Activated naive CD4-positive, alpha-beta T cell treated with anti-CD3 and anti-CD28 coated beads, Interleukin-2, amount 50 U/mL, for 24 hours (primary cell): ENCODE data around the gene KAT7.

ENCODE experiments used
- H3K27ac Mint-ChIP-seq: one replicate; pipeline ENCODE4 v1.8.0; 2021; ENCODE audit warnings: mild to moderate bottlenecking, mixed read lengths
- H3K27me3 Mint-ChIP-seq: one replicate; pipeline ENCODE4 v1.8.0; 2021; ENCODE audit warnings: mixed read lengths
- H3K36me3 Mint-ChIP-seq: one replicate; pipeline ENCODE4 v1.8.0; 2021; ENCODE audit warnings: mixed read lengths
- H3K4me1 Mint-ChIP-seq: one replicate; pipeline ENCODE4 v1.8.0; 2021; ENCODE audit warnings: mixed read lengths
- H3K4me3 Mint-ChIP-seq: one replicate; pipeline ENCODE4 v1.8.0; 2021; ENCODE audit warnings: mild to moderate bottlenecking, mixed read lengths
- H3K9me3 Mint-ChIP-seq: one replicate; pipeline ENCODE4 v1.8.0; 2021; ENCODE audit warnings: mixed read lengths

KAT7 gene

GRCh38 chr17:49841548-49841947 is 53.1 kb downstream of the KAT7 start:
- H3K4me1 Mint-ChIP-seq: peaks cover 11% of the 10 kb centered on the region
- H3K27ac Mint-ChIP-seq: no peak overlapping the region
- peaks cover 2% of the 10 kb centered on the region for H3K36me3 Mint-ChIP-seq
- no peak overlapping the region for H3K4me3 Mint-ChIP-seq
- H3K27me3 Mint-ChIP-seq: no peaks in the 10 kb centered on the region
- H3K9me3 Mint-ChIP-seq: no peaks in the 10 kb centered on the region

- Mint-ChIP-seq H3K4me3 (no peak overlapping the region), H3K9me3 (no peaks in the 10 kb centered on the region), H3K36me3 (peaks cover 2% of the 10 kb centered on the region), H3K27ac (no peak overlapping the region), H3K4me1 (peaks cover 11% of the 10 kb centered on the region), H3K27me3 (no peaks in the 10 kb centered on the region)
Measured at GRCh38 chr17:49842371-49842770, 53.9 kb downstream of the KAT7 start.

GRCh38 chr17:49842846-49843245 is 54.4 kb downstream of the KAT7 start:
- H3K27ac Mint-ChIP-seq: no peak overlapping the region
- no peak overlapping the region for H3K4me3 Mint-ChIP-seq
- H3K27me3 Mint-ChIP-seq: no peaks in the 10 kb centered on the region
- no peaks in the 10 kb centered on the region for H3K9me3 Mint-ChIP-seq
- peaks cover 2% of the 10 kb centered on the region for H3K36me3 Mint-ChIP-seq
- H3K4me1 Mint-ChIP-seq: peaks cover 11% of the 10 kb centered on the region

- H3K4me3 Mint-ChIP-seq: no peak overlapping the region
- peaks cover 11% of the 10 kb centered on the region for H3K4me1 Mint-ChIP-seq
- H3K27me3 Mint-ChIP-seq: no peaks in the 10 kb centered on the region
- no peaks in the 10 kb centered on the region for H3K9me3 Mint-ChIP-seq
- H3K36me3 Mint-ChIP-seq: peaks cover 2% of the 10 kb centered on the region
- peak overlapping the region; percentile 12 for H3K27ac Mint-ChIP-seq
Measured at GRCh38 chr17:49843774-49844350, 55.4 kb downstream of the KAT7 start.

- Mint-ChIP-seq H3K27me3 (no peaks in the 10 kb centered on the region), H3K27ac (peak overlapping the region; percentile 30), H3K9me3 (no peaks in the 10 kb centered on the region), H3K4me1 (peaks cover 11% of the 10 kb centered on the region), H3K4me3 (no peak overlapping the region), H3K36me3 (peaks cover 2% of the 10 kb centered on the region)
Measured at GRCh38 chr17:49845321-49845720, 56.8 kb downstream of the KAT7 start.

- Mint-ChIP-seq H3K9me3 (no peaks in the 10 kb centered on the region), H3K4me1 (peaks cover 24% of the 10 kb centered on the region), H3K36me3 (peaks cover 2% of the 10 kb centered on the region), H3K27ac (no peak overlapping the region), H3K27me3 (no peaks in the 10 kb centered on the region), H3K4me3 (no peak overlapping the region)
Measured at GRCh38 chr17:49846938-49847712, 58.6 kb downstream of the KAT7 start.

- H3K27me3 Mint-ChIP-seq: no peaks in the 10 kb centered on the region
- no peak within 1 kb of the TSS for H3K4me3 Mint-ChIP-seq
- H3K36me3 Mint-ChIP-seq: no peaks in the 10 kb centered on the region
- H3K4me1 Mint-ChIP-seq: peaks cover 27% of the 10 kb centered on the region
- no peaks in the 10 kb centered on the region for H3K9me3 Mint-ChIP-seq
- H3K27ac Mint-ChIP-seq: peak within 1 kb of the TSS; percentile 6
Measured at GRCh38 chr17:49848019-49848473, 59.6 kb downstream of the KAT7 start, which contains the start of gene TAC4. Gene TAC4, minus strand, starts transcription at chr17:49848069. Its CDS starts 52 bp downstream, at chr17:49848017.

GRCh38 chr17:49848739-49849138 is 60.3 kb downstream of the KAT7 start:
- H3K27ac Mint-ChIP-seq: peak overlapping the region; percentile 6
- H3K4me3 Mint-ChIP-seq: no peak overlapping the region
- H3K9me3 Mint-ChIP-seq: no peaks in the 10 kb centered on the region
- H3K36me3 Mint-ChIP-seq: no peaks in the 10 kb centered on the region
- peaks cover 26% of the 10 kb centered on the region for H3K4me1 Mint-ChIP-seq
- H3K27me3 Mint-ChIP-seq: no peaks in the 10 kb centered on the region

- Mint-ChIP-seq H3K27ac (no peak overlapping the region), H3K9me3 (no peaks in the 10 kb centered on the region), H3K36me3 (no peaks in the 10 kb centered on the region), H3K27me3 (no peaks in the 10 kb centered on the region), H3K4me1 (peaks cover 19% of the 10 kb centered on the region), H3K4me3 (peak overlapping the region; percentile 87)
Measured at GRCh38 chr17:49850218-49850610, 61.7 kb downstream of the KAT7 start.

- no peaks in the 10 kb centered on the region for H3K36me3 Mint-ChIP-seq
- no peaks in the 10 kb centered on the region for H3K9me3 Mint-ChIP-seq
- peak overlapping the region; percentile 87 for H3K4me3 Mint-ChIP-seq
Measured at GRCh38 chr17:49850772-49851386, 62.4 kb downstream of the KAT7 start.

GRCh38 chr17:49851387-49852291 is 63.2 kb downstream of the KAT7 start:
- Mint-ChIP-seq H3K27ac (peak overlapping the region; percentile 63), H3K36me3 (no peaks in the 10 kb centered on the region), H3K4me3 (peak overlapping the region; percentile 89), H3K9me3 (no peaks in the 10 kb centered on the region), H3K4me1 (peaks cover 16% of the 10 kb centered on the region), H3K27me3 (no peaks in the 10 kb centered on the region)

More at GRCh38 chr17:49850772-49851386, 62.4 kb downstream of the KAT7 start:
- H3K27me3 Mint-ChIP-seq: no peaks in the 10 kb centered on the region
- H3K4me1 Mint-ChIP-seq: peaks cover 16% of the 10 kb centered on the region
- peak overlapping the region; percentile 80 for H3K27ac Mint-ChIP-seq

GRCh38 chr17:49853470-49854015 is 65.1 kb downstream of the KAT7 start:
- Mint-ChIP-seq H3K36me3 (no peaks in the 10 kb centered on the region), H3K9me3 (no peaks in the 10 kb centered on the region), H3K4me3 (peak overlapping the region; percentile 26), H3K27ac (no peak overlapping the region), H3K4me1 (peaks cover 16% of the 10 kb centered on the region), H3K27me3 (no peaks in the 10 kb centered on the region)

- no peaks in the 10 kb centered on the region for H3K36me3 Mint-ChIP-seq
- H3K4me3 Mint-ChIP-seq: no peak overlapping the region
- peaks cover 16% of the 10 kb centered on the region for H3K4me1 Mint-ChIP-seq
- H3K27me3 Mint-ChIP-seq: no peaks in the 10 kb centered on the region
- H3K9me3 Mint-ChIP-seq: no peaks in the 10 kb centered on the region
- H3K27ac Mint-ChIP-seq: no peak overlapping the region
Measured at GRCh38 chr17:49854126-49854525, 65.6 kb downstream of the KAT7 start.

- Mint-ChIP-seq H3K4me1 (peaks cover 5% of the 10 kb centered on the region), H3K27me3 (peaks cover 3% of the 10 kb centered on the region), H3K9me3 (no peaks in the 10 kb centered on the region), H3K4me3 (no peak overlapping the region), H3K36me3 (no peaks in the 10 kb centered on the region), H3K27ac (no peak overlapping the region)
Measured at GRCh38 chr17:49858796-49859195, 70.3 kb downstream of the KAT7 start.
